Activated gamma-delta T cell treated with anti-CD3 and anti-CD28 coated beads, Interleukin-2, amount 50 U/mL, for 16 hours (primary cell): ENCODE measurements around the gene SANBR.
A peak's percentile ranks its signal among the peaks of the same experiment; 100 is the strongest.
"Not testable (repeated sequence)": the region's sequence is repeated elsewhere in the genome, so short reads cannot be mapped to it uniquely, and the experiment has no call there.

Experiments used
- DNase-seq: peaks from one replicate; pipeline ENCODE4 v3.0.0-alpha.2; 2020; ENCODE audit warnings: low read depth

Gene SANBR

GRCh38 chr2:61065714-61066709, at the start of gene SANBR:
Gene SANBR (plus strand): TSS chr2:61065871. CDS start chr2:61070351, 4,480 bp downstream.
- DNase-seq = peak; percentile 72

GRCh38 chr2:61015976-61016375, 49.7 kb upstream of the SANBR start:
- no peak for DNase-seq

GRCh38 chr2:61016392-61017002, 49.2 kb upstream of the SANBR start:
- DNase-seq = no peak

GRCh38 chr2:61017003-61017555, 48.6 kb upstream of the SANBR start:
- DNase-seq = peak; percentile 49

GRCh38 chr2:61017556-61018317, 47.9 kb upstream of the SANBR start, which contains the start of the genes PEX13 and PUS10:
Gene PEX13 (plus strand): TSS chr2:61017720. CDS start chr2:61017760, 40 bp downstream.
Gene PUS10 (minus strand): TSS chr2:61018255. CDS start chr2:61011890, 6,365 bp downstream.
- peak; percentile 32 for DNase-seq

- DNase-seq = no peak
Observed at GRCh38 chr2:61018318-61018755, 47.3 kb upstream of the SANBR start.

- no peak for DNase-seq
Observed at GRCh38 chr2:61018798-61019197, 46.9 kb upstream of the SANBR start.

GRCh38 chr2:61021228-61021660, 44.4 kb upstream of the SANBR start:
- DNase-seq = no peak

GRCh38 chr2:61023670-61024069, 42.0 kb upstream of the SANBR start:
- no peak for DNase-seq

- no peak for DNase-seq
Observed at GRCh38 chr2:61029533-61029932, 36.1 kb upstream of the SANBR start.

GRCh38 chr2:61034592-61034991, 31.1 kb upstream of the SANBR start:
- not testable (repeated sequence) for DNase-seq

GRCh38 chr2:61036643-61037042, 29.0 kb upstream of the SANBR start:
- DNase-seq = not testable (repeated sequence)

- no peak for DNase-seq
Observed at GRCh38 chr2:61042807-61043206, 22.9 kb upstream of the SANBR start.

- no peak for DNase-seq
Observed at GRCh38 chr2:61044636-61045035, 21.0 kb upstream of the SANBR start.

GRCh38 chr2:61045226-61045625, 20.4 kb upstream of the SANBR start:
- no peak for DNase-seq

- DNase-seq = no peak
Observed at GRCh38 chr2:61045999-61046398, 19.7 kb upstream of the SANBR start.

- DNase-seq = no peak
Observed at GRCh38 chr2:61055557-61055956, 10.1 kb upstream of the SANBR start.

GRCh38 chr2:61057562-61057961, 8.1 kb upstream of the SANBR start:
- DNase-seq = no peak

- DNase-seq = no peak
Observed at GRCh38 chr2:61059382-61059781, 6.3 kb upstream of the SANBR start.

GRCh38 chr2:61074100-61074499, 8.4 kb downstream of the SANBR start:
- DNase-seq = no peak

- no peak for DNase-seq
Observed at GRCh38 chr2:61085883-61086282, 20.2 kb downstream of the SANBR start.

GRCh38 chr2:61089797-61090196, 24.1 kb downstream of the SANBR start:
- DNase-seq = no peak
